DMS79 treated with DMSO at 0.1 percent for 48 hours (cell line): ENCODE results near the gene EPHX1.

Experiments
- DNase-seq: peaks from one replicate; lab custom pipeline; 2025; lab: John Stamatoyannopoulos, UW

The EPHX1 gene

DNA sequence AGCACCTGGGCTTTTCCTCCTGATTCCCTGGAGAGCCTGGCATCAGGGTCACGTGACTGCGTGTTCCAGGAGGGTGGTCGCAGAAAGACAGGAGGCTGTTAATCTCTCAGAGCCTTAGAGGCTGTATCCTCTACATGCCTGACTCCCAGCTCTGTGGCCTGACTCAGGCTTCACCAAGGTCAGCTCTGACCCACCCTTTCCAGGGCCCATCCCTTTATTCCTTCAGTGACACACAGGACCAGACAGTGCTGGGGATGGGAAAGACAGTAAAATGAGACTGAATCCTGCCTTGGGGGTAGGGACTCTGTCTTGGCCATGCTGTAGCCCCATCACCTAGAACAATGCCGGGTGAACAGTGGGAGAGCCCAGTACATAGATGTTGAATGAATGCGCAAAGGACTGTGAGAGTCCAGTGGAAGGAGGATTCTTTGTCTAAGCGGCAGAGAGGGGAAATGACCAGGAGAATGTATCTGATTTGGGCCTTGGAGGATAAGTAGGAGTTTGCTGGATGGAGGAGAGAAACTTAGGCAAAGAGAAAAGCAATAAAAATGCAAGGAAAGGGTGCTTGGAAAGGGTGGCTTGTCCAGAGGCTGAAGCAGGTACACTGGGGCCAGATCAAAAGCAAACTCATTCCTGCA is 33.0 kb downstream of the EPHX1 start:
- no peak for DNase-seq

DNA sequence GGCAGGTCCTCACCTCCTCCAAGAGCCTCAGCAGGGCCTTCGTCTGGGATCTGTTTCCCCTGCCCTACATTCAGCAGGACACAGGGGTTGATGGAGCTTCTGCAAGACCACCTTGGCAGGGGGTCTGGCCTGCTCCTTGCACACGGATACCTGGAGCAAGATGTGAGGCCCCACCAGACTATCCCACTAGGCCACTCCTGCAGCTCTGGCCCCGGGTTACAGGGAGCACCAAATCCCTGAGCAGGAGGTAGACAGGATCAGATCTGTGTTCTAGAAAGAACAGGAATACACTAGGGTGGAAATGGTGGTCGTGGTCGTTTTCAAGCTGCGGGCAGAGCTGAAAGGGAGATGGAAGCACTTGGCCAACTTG is 33.5 kb downstream of the EPHX1 start:
- no peak for DNase-seq

DNA sequence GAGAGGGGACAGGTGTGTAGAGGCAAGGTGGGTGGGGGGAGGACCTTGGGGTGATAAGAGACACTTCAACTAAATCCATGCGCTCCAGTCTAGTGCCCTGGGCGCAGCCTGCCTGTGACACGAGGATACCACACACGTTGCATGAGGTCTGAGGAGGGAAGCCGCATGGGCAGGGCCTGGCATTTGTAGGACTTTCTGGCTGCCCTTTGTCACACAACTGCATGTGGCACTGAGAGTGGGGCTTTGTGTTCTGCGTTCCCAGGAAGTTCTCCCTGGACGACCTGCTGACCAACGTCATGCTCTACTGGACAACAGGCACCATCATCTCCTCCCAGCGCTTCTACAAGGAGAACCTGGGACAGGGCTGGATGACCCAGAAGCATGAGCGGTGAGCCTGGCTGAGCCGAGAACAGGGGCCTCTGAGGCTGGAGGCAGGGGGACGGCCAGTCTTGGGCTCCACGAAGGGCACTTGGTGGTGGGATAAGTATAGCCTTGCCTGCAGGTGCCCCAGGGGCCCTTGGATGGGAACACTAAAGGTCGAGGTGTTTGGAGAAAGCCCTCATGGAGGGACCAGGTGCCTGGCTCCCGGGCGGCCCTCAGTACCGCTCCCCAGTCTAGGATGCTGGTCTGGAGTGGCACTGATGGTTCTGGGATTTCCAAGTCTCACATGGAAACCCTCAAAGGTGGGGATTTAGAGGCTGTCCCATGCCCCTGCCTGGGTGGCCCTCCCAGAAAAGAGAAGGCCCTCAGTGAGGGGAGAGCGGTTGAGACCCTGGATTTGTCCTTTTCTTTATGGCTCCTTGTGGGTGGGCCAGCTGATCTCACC is 34.5 kb downstream of the EPHX1 start:
- DNase-seq, result no peak

- DNase-seq, result no peak
Measured at GRCh38 chr1:225845097-225845496, 35.2 kb downstream of the EPHX1 start.

DNA sequence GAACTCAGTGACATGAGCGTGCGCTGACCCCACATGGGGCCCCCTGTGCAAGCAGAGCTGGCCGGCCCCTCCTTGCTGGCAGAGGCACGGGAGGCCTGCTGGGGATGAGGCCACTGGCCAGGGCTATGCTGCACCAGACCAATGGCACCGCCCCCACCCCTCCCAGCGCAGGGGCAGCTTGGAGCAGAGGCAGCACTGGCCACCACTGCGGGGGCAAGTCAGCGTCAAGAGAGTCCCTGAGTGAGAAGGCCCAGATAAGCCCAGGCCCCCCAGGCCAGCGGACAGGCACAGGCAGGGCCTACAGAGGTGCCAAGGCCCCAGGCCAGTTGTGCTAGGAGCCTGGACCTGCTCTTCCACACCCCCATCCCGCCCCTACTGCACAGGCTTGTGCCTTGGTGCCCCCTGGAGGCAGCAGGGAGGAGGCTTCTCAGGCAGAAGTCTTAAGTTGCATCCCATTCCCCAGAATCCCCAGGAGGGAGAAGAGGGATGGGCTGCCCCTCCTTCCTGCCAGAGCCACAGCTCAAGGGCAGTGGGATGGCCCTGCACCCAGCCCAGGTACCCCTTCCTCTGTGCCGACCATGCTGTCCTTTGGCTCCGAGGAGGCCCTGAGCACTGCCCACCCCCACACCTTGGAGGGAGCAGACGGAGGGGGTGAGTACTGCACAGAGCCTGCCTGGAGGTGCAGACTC is 35.8 kb downstream of the EPHX1 start:
- DNase-seq, result no peak

DNA sequence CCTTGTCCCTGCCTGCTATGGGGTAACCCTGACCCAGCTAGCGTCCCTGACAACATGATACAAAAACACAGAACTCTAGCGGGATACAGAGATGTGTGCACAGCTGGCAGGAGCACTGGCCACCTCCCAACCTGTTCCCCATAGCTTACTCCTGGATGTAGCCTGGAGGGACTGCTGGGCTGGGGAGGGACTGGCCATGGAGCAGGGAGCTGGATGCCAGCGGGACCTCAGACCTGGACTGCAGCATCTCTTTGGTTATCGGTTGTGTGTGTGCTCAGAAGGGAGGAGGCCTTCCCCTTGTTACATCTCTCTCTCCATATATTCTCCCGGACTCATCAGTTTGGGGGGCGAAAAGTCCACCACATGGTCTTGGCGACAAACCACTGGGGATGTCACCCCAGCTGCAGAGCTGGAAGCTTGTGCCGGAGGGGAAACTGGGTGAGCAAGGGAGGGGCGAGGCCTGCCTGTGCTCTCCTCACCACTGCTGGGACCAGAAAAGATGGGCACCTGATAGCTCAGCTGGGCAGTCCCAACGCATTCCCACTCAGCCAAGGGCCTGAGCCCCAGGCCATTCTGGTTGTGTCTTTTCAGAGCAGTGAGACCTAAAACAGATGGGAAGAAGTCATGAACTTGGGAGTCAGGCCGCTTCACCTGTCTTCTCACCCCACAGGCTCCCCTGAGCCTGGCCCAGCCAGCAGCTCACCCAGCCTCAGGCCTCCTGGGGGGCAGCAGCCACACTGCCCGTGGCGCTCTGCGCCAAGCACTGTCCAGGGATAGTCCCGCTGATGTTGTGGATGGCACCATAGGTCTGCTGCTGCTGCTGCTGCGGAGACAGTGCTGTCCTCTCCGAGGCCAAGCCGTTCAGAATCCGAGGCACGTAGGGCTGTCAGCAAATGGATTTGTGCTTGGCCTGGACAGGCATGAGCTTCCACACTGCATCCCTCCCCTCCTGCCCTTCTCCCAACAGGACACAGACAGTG is 36.7 kb downstream of the EPHX1 start:
- no peak for DNase-seq

GRCh38 chr1:225847610-225848009 is 37.7 kb downstream of the EPHX1 start:
- DNase-seq, result peak; percentile 72

- peak; percentile 72 for DNase-seq
Measured at GRCh38 chr1:225848030-225848955, 38.4 kb downstream of the EPHX1 start.

GRCh38 chr1:225849925-225850324 is 40.0 kb downstream of the EPHX1 start:
- no peak for DNase-seq

- no peak for DNase-seq
Measured at GRCh38 chr1:225850370-225850769, 40.4 kb downstream of the EPHX1 start.

GRCh38 chr1:225851805-225852204 is 41.9 kb downstream of the EPHX1 start:
- DNase-seq, result no peak

DNA sequence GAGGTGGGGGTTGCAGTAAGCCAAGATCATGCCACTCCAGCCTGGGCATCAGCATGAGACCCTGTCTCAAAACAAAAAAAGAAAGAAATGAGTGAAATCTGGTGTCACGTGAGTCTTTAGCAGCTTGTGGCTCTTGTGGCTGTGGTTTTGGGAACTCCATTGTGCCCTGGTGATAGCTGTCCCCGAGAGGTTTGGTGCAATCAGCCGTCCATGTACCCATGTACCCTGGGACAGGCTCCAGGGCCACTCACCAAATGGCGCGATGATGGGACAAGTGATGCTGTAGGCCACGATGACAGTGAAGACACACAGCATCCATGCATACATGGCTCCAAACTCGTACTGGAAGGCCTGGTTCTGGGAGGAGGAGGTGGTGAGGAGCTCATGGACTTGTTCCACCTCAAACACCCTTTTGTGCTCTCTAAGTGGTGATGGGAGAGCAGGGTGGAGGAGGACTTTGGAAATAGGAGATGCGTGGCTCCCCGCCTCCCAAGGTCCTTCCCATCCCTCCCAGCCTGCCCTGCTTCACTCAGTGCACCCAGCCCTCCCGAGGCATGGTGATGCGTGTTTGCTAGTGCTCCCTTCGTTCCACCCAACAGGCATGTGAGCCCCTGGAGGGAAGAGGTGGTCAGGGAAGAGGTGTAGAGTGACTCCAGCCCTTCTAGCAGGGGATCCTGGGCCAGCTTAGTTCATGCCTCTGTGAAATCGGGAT is 42.6 kb downstream of the EPHX1 start:
- DNase-seq, result no peak

DNA sequence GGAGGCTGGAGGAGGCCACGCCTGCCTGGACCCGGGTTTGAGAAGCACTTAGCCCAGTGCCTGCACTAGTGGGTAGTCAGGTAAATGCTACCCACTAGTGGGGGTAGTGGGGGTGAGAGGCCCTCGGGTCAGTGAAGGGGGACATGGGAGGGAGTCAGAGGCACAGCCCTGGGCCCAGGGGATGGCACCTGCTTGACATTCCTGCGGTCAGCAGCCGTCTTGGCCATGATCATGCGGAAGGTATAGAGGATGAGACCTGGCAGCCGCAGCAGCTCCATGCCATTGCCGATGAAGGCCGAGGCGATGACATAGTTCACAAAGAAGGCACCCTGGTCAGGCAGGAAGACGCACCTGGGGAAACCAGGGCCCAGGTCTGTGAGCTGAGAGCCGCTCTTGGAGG is 43.5 kb downstream of the EPHX1 start:
- no peak for DNase-seq

DNA sequence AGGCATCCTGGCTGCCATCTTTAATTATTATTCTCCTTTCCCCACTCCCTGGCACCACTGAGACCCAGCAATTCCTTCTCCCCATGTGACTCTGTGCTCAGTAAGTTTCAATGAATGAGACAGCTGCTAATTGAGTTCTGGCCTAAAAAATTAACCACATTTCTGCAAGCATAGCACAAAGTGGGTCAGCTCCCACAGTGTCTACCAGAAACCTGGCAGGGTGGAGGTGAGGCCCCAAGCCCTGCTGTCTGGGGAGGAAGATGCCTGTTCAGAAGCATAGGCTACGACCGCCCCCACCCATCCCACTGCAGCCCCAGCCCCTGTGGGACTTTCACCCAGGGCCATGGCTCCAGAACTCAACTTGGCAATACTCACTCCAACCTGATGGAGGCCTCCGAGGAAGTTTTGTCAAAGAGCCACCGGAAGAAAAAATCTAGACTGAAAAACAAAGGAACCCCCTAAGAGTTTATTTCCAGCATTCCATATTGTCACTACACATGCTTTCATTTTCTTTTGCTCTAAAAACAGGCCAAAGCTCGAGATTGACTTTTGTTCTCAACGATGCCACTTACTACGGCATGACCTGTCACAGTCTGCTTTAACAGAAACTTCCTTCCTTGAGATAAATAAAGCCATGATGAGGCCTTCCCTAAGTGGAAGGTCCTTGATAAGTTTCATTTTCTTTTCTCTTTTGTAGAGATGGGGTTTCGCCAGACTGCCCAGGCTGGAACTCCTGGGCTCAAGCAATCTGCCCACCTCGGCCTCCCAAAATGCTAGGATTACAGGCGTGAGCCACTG is 45.8 kb downstream of the EPHX1 start:
- DNase-seq, result no peak

DNA sequence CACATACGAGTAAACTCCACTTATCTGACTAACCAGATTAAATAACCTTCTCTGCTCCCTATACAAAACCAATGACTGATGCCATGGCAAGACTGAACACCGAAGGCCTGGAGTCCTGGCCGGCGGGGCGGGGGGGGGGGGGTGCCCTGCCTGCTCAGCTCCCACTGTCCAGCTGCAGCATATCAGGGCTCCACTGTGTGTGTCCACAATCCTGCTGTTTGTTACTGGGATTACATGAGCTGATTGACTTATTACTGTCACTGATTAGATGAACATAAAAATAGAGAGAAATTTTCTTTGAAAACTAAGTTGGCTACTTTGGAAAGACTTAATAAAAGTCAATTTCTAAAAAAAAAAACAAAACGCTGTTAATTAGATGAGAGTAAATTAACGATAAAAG is 47.3 kb downstream of the EPHX1 start:
- DNase-seq, result no peak

GRCh38 chr1:225859151-225859550 is 49.2 kb downstream of the EPHX1 start:
- no peak for DNase-seq

DNA sequence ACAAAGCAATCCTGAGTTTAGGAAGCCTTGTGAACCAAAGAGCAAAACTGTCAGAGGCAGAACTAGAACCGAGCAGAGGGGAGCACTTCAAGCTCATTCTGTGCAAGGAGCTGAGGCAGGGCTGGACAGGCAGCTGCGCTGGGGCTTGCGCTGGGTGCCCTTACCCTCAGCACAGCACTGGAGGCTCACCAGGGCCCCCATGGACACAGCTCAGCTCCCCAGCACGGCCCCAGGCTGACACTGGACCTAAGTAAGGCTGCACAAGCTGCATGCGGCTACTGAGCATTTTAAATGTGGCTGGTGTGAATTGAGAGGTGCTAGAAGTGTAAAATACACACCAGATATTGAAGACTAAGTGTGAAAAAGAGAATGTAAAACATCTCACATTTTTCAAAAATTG is 50.2 kb downstream of the EPHX1 start:
- no peak for DNase-seq

- no peak for DNase-seq
Measured at GRCh38 chr1:225860876-225861441, 51.0 kb downstream of the EPHX1 start.
